Measurements from ENCODE around the gene MGRN1. TPM values are rescaled to one million over a fixed set of nuclear protein-coding genes. Genes with fewer than 3 reads are reported as not detected.

MGRN1 gene
- total and polyA plus RNA-seq, 2 donors from 2014 or later, result 19.7 to 90.8 TPM

- Histone ChIP-seq H3K36me3 (ENCODE audit: control insufficient read depth in 2 of 3, insufficient read depth in 3 of 3, low read length in 3 of 3) (peaks cover 0 to 6% (median 4%) of the 10 kb centered on the region in 3 donors), H3K4me1 (ENCODE audit: control insufficient read depth in 2 of 3, insufficient read depth in 2 of 3, low read depth in 1 of 3, low read length in 3 of 3) (peaks cover 0 to 10% (median 7%) of the 10 kb centered on the region in 3 donors), H3K4me3 (ENCODE audit: low read length in 3 of 3) (no peak overlapping the region), H3K9me3 (ENCODE audit: control insufficient read depth in 2 of 3, insufficient read depth in 1 of 3, low read length in 3 of 3) (no peaks in the 10 kb centered on the region), H3K9ac (ENCODE audit: low read length in 3 of 3) (no peak overlapping the region), H3K27me3 (ENCODE audit: control insufficient read depth, insufficient read depth, low read length) (no peaks in the 10 kb centered on the region), H3K27ac (ENCODE audit: low read depth in 2 of 2, low read length in 2 of 2) (no peak overlapping the region)
- peak in 4 of 5 donors; percentile 66 to 80 (median 72) for DNase-seq
- no peak for FAIRE-seq
- TF ChIP-seq, protein P1, sequence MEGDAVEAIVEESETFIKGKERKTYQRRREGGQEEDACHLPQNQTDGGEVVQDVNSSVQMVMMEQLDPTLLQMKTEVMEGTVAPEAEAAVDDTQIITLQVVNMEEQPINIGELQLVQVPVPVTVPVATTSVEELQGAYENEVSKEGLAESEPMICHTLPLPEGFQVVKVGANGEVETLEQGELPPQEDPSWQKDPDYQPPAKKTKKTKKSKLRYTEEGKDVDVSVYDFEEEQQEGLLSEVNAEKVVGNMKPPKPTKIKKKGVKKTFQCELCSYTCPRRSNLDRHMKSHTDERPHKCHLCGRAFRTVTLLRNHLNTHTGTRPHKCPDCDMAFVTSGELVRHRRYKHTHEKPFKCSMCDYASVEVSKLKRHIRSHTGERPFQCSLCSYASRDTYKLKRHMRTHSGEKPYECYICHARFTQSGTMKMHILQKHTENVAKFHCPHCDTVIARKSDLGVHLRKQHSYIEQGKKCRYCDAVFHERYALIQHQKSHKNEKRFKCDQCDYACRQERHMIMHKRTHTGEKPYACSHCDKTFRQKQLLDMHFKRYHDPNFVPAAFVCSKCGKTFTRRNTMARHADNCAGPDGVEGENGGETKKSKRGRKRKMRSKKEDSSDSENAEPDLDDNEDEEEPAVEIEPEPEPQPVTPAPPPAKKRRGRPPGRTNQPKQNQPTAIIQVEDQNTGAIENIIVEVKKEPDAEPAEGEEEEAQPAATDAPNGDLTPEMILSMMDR (IDR thresholded peaks at IDR 0.05; ENCODE audit: borderline replicate concordance, extremely low read depth, insufficient read depth), result no peak
- intact Hi-C loops (cut with DNase I), result no loop called here
These were observed 58.8 kb downstream of the MGRN1 start for GRCh38 chr16:4683255-4684057.

- Histone ChIP-seq H3K9ac (ENCODE audit: low read length in 3 of 3) (no peak overlapping the region), H3K9me3 (ENCODE audit: control insufficient read depth in 2 of 3, insufficient read depth in 1 of 3, low read length in 3 of 3) (no peaks in the 10 kb centered on the region), H3K36me3 (ENCODE audit: control insufficient read depth in 2 of 3, insufficient read depth in 3 of 3, low read length in 3 of 3) (peaks cover 0 to 6% (median 4%) of the 10 kb centered on the region in 3 donors), H3K4me3 (ENCODE audit: low read length in 3 of 3) (no peak overlapping the region), H3K27ac (ENCODE audit: low read depth in 2 of 2, low read length in 2 of 2) (no peak overlapping the region), H3K27me3 (ENCODE audit: control insufficient read depth, insufficient read depth, low read length) (no peaks in the 10 kb centered on the region), H3K4me1 (ENCODE audit: control insufficient read depth in 2 of 3, insufficient read depth in 2 of 3, low read depth in 1 of 3, low read length in 3 of 3) (peaks cover 0 to 5% (median under 1%) of the 10 kb centered on the region in 3 donors)
- DNase-seq, result peak in 1 of 5 donors; percentile 75
- intact Hi-C loops (cut with DNase I), result no loop called here
- FAIRE-seq, result no peak
- TF ChIP-seq, protein P1 (IDR thresholded peaks at IDR 0.05; ENCODE audit: borderline replicate concordance, extremely low read depth, insufficient read depth), result no peak
These were observed 59.6 kb downstream of the MGRN1 start for GRCh38 chr16:4684058-4684715.

DNA sequence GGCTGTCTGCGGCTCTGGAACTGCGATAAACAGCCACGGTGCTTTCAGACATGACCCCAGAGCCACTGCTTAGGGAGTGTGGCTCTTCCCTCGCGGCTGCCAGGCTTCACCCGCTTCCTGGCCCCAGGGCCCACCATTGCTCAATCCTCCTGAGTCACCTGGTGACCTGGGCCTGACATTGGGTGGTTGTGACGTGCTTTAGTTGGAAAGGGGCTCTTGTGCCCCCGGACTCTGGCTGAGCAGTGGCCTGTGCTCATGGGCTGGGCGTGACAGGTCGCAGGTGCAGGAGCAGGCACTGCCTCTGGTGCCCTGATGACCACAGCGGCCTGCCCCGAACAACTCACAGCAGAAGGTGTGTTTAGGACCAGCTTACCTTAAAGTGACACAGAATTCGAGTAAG lies 60.1 kb downstream of the MGRN1 start:
- no peak for FAIRE-seq
- no peak overlapping the region for H3K4me3 ChIP-seq (ENCODE audit: low read length in 3 of 3)

More for the DNA sequence above, 60.1 kb downstream of the MGRN1 start:
- Histone ChIP-seq H3K27ac (ENCODE audit: low read depth in 2 of 2, low read length in 2 of 2) (no peak overlapping the region), H3K4me1 (ENCODE audit: control insufficient read depth in 2 of 3, insufficient read depth in 2 of 3, low read depth in 1 of 3, low read length in 3 of 3) (no peaks in the 10 kb centered on the region), H3K9me3 (ENCODE audit: control insufficient read depth in 2 of 3, insufficient read depth in 1 of 3, low read length in 3 of 3) (no peaks in the 10 kb centered on the region), H3K36me3 (ENCODE audit: control insufficient read depth in 2 of 3, insufficient read depth in 3 of 3, low read length in 3 of 3) (peaks cover 0 to 6% (median 4%) of the 10 kb centered on the region in 3 donors), H3K27me3 (ENCODE audit: control insufficient read depth, insufficient read depth, low read length) (no peaks in the 10 kb centered on the region), H3K9ac (ENCODE audit: low read length in 3 of 3) (no peak overlapping the region)
- no peak for DNase-seq
- TF ChIP-seq, protein P1 (IDR thresholded peaks at IDR 0.05; ENCODE audit: borderline replicate concordance, extremely low read depth, insufficient read depth), result no peak
- intact Hi-C loops (cut with DNase I), result no loop called here

Measured in kidney (tissue), 14 donors.